H1 (cell line): ENCODE measurements around the gene NRL. TPM values are rescaled to one million over a fixed set of nuclear protein-coding genes. Genes with fewer than 3 reads are reported as not detected.

Experiments used
- CTCF ChIA-PET: fragments of 300-600 bp; sonication (Branson Sonifier 250); formaldehyde crosslinking; loops from one replicate; lab custom pipeline; 2021; ENCODE audit not compliant: partially characterized antibody; lab: Charles Lee
- POLR2A ChIA-PET: fragments of 300-600 bp; sonication (Branson Sonifier 250); formaldehyde crosslinking; loops from one replicate; lab custom pipeline; 2021; ENCODE audit warnings: inconsistent platforms; ENCODE audit not compliant: partially characterized antibody; lab: Charles Lee
- DNase-seq, 2 experiments: peaks; one replicate each; pipeline versions ENCODE4 v3.0.0 to v3.0.0-alpha.2; 2010 to 2022; ENCODE audit warnings: low spot score in 2 of 2, low read depth in 1 of 2, mixed read lengths in 1 of 2
- FAIRE-seq: peaks from 2 replicates; lab custom pipeline; 2011; peaks lifted over from hg19 to GRCh38; lab: Jason Lieb, UNC
- H2AFZ ChIP-seq: 2 replicates; pipeline ENCODE4 v1.8.1; 2012; ENCODE audit warnings: low read length, inconsistent platforms
- H2AK5ac ChIP-seq: 2 replicates; pipeline ENCODE4 v1.6.1; 2013; ENCODE audit warnings: low read depth, low read length
- H2BK120ac ChIP-seq: replicated peaks from 2 replicates; pipeline ENCODE3; 2013; ENCODE audit warnings: low read depth, low read length, inconsistent platforms
- H2BK12ac ChIP-seq: 2 replicates; pipeline ENCODE4 v1.6.1; 2013; ENCODE audit warnings: low read depth, low read length
- H2BK15ac ChIP-seq: 2 replicates; pipeline ENCODE4 v1.6.1; 2013; ENCODE audit warnings: low read length
- H2BK20ac ChIP-seq: 2 replicates; pipeline ENCODE4 v1.6.1; 2013; ENCODE audit warnings: low read length
- H2BK5ac ChIP-seq: 2 replicates; pipeline ENCODE4 v1.6.1; 2013; ENCODE audit warnings: low read depth, low read length
- H3K14ac ChIP-seq: 2 replicates; pipeline ENCODE4 v1.6.1; 2013; ENCODE audit warnings: inconsistent platforms; ENCODE audit not compliant: insufficient read length
- H3K18ac ChIP-seq: 2 replicates; pipeline ENCODE4 v1.6.1; 2013; ENCODE audit warnings: low read length; ENCODE audit errors: extremely low read depth
- H3K23ac ChIP-seq: 2 replicates; pipeline ENCODE4 v1.6.1; 2013; ENCODE audit warnings: inconsistent platforms; ENCODE audit not compliant: insufficient read length
- H3K23me2 ChIP-seq: 2 replicates; pipeline ENCODE4 v1.6.1; 2013; ENCODE audit warnings: low read depth, low read length
- H3K27ac ChIP-seq: 2 replicates; pipeline ENCODE4 v1.6.1; 2011; ENCODE audit warnings: low read depth, low read length, inconsistent platforms
- H3K27me3 ChIP-seq, 4 experiments: replicated peaks in 1 of 4; 1 replicate in 1 of 4; 2 replicates in 3 of 4; pipeline versions ENCODE4 v1.6.1 to v1.8.1; 2011 to 2013; ENCODE audit warnings: low read length in 3 of 4, mild to moderate bottlenecking in 3 of 4, inconsistent platforms in 2 of 4, mixed read lengths in 2 of 4, moderate library complexity in 1 of 4; ENCODE audit not compliant: control insufficient read depth in 3 of 4, insufficient read depth in 3 of 4; ENCODE audit errors: extremely low read depth in 1 of 4
- H3K36me3 ChIP-seq, 4 experiments: 2 replicates each; pipeline versions ENCODE4 v1.6.1 to v1.8.1; 2011 to 2013; ENCODE audit warnings: mild to moderate bottlenecking in 4 of 4, low read length in 3 of 4, moderate library complexity in 2 of 4, control low read depth in 1 of 4, inconsistent platforms in 1 of 4; ENCODE audit not compliant: insufficient read depth in 4 of 4, control insufficient read depth in 2 of 4
- H3K4ac ChIP-seq: replicated peaks from 2 replicates; pipeline ENCODE3; 2013; ENCODE audit warnings: low read length, low read depth, mixed read lengths, inconsistent platforms; ENCODE audit not compliant: insufficient read length
- H3K4me1 ChIP-seq, 4 experiments: replicated peaks in 1 of 4; 1 replicate in 1 of 4; 2 replicates in 3 of 4; pipeline versions ENCODE4 v1.6.1 to v1.8.1; 2011 to 2013; ENCODE audit warnings: low read length in 3 of 4, inconsistent platforms in 2 of 4, mixed read lengths in 1 of 4; ENCODE audit not compliant: insufficient read depth in 4 of 4, control insufficient read depth in 3 of 4
- H3K4me2 ChIP-seq, 2 experiments: 2 replicates each; pipeline versions ENCODE4 v1.6.1 to v1.8.1; 2011 to 2013; ENCODE audit warnings: low read depth in 2 of 2, low read length in 2 of 2, control low read depth in 1 of 2, inconsistent platforms in 1 of 2, mild to moderate bottlenecking in 1 of 2; ENCODE audit not compliant: insufficient read depth in 1 of 2
- H3K4me3 ChIP-seq, 4 experiments: fragments of 200-600, 300-600 bp in 1 of 4; sonication (generic), shearing (Covaris generic), sonication (Bioruptor Twin) in 1 of 4; 2 replicates each; pipeline versions ENCODE4 v1.5.1 to v1.8.1; 2011 to 2016; ENCODE audit warnings: low read length in 4 of 4, low read depth in 3 of 4, control low read depth in 2 of 4, inconsistent platforms in 2 of 4, mild to moderate bottlenecking in 2 of 4, mixed read lengths in 1 of 4, moderate library complexity in 1 of 4; ENCODE audit not compliant: insufficient read depth in 2 of 4; ENCODE audit errors: extremely low read depth in 1 of 4
- H3K56ac ChIP-seq: replicated peaks from 2 replicates; pipeline ENCODE3; 2013; ENCODE audit warnings: low read depth, mild to moderate bottlenecking, mixed read lengths, low read length, inconsistent platforms; ENCODE audit not compliant: insufficient read length
- H3K79me1 ChIP-seq: 2 replicates; pipeline ENCODE4 v1.6.1; 2013; ENCODE audit warnings: low read depth, low read length, control low read depth
- H3K79me2 ChIP-seq, 2 experiments: 2 replicates each; pipeline versions ENCODE4 v1.6.1 to v1.8.1; 2012 to 2013; ENCODE audit warnings: low read length in 2 of 2, mild to moderate bottlenecking in 2 of 2, inconsistent platforms in 1 of 2; ENCODE audit not compliant: insufficient read depth in 2 of 2, control insufficient read depth in 1 of 2
- H3K9ac ChIP-seq, 4 experiments: replicated peaks in 1 of 4; 1 replicate in 1 of 4; 2 replicates in 3 of 4; pipeline versions ENCODE4 v1.6.1 to v1.8.1; 2011 to 2013; ENCODE audit warnings: low read depth in 3 of 4, low read length in 3 of 4, control low read depth in 2 of 4, mild to moderate bottlenecking in 2 of 4, moderate library complexity in 2 of 4, inconsistent platforms in 1 of 4; ENCODE audit errors: extremely low read depth in 1 of 4
- H3K9me3 ChIP-seq, 2 experiments: 2 replicates each; pipeline versions ENCODE4 v1.6.1 to v1.8.1; 2012 to 2013; ENCODE audit warnings: mild to moderate bottlenecking in 2 of 2, moderate library complexity in 2 of 2, control low read depth in 1 of 2, inconsistent platforms in 1 of 2, low read depth in 1 of 2, low read length in 1 of 2, mixed read lengths in 1 of 2; ENCODE audit not compliant: insufficient read depth in 2 of 2
- H4K20me1 ChIP-seq, 2 experiments: replicated peaks in 1 of 2; 2 replicates each; pipeline versions ENCODE3 to v1.8.1; 2011 to 2013; ENCODE audit warnings: inconsistent platforms in 2 of 2, low read length in 2 of 2, mild to moderate bottlenecking in 1 of 2; ENCODE audit not compliant: insufficient read depth in 2 of 2, control insufficient read depth in 1 of 2
- H4K5ac ChIP-seq: 2 replicates; pipeline ENCODE4 v1.6.1; 2013; ENCODE audit warnings: low read length, low read depth, mixed read lengths, inconsistent platforms; ENCODE audit not compliant: insufficient read length
- H4K8ac ChIP-seq: 2 replicates; pipeline ENCODE4 v1.8.0; 2013; ENCODE audit warnings: mild to moderate bottlenecking, moderate library complexity, low read length, inconsistent platforms; ENCODE audit not compliant: insufficient read depth; ENCODE audit errors: extremely low read depth
- H4K91ac ChIP-seq: replicated peaks from 2 replicates; pipeline ENCODE3; 2013; ENCODE audit warnings: low read length, mixed read lengths, inconsistent platforms; ENCODE audit not compliant: insufficient read length
- CBX8 ChIP-seq: fragments of 300-800, 300-1000 bp; sonication (generic); IDR thresholded peaks from 2 replicates; pipeline ENCODE4 v1.7.1; 2016; ENCODE audit warnings: low read depth, low read length, borderline replicate concordance
- FOSL1 ChIP-seq: IDR thresholded peaks from 2 replicates; pipeline ENCODE4 v1.6.1; 2011; ENCODE audit warnings: mild to moderate bottlenecking, low read depth, low read length, moderate library complexity; ENCODE audit not compliant: insufficient read depth
- JUND ChIP-seq: IDR thresholded peaks from 2 replicates; pipeline ENCODE4 v1.6.1; 2011; ENCODE audit warnings: mild to moderate bottlenecking, improper control_type of control experiment, low read length
- RBBP5 ChIP-seq: IDR thresholded peaks from 2 replicates; pipeline ENCODE4 v1.7.1; 2012; ENCODE audit warnings: low read depth, mild to moderate bottlenecking, inconsistent platforms, low read length, moderate library complexity, borderline replicate concordance
- TAF1 ChIP-seq: IDR thresholded peaks from 2 replicates; pipeline ENCODE4 v1.6.1; 2011; ENCODE audit warnings: mild to moderate bottlenecking, low read depth, low read length
- TEAD4 ChIP-seq: IDR thresholded peaks from 2 replicates; pipeline ENCODE4 v1.6.1; 2012; ENCODE audit warnings: low read depth, low read length, inconsistent platforms, mixed read lengths
- WGBS, 2 experiments: shearing (Covaris generic) in 1 of 2; methylation state at CpG; one replicate each; pipeline versions ENCODE4 v1.1.6 to v1.1.7; 2013 to 2015; ENCODE audit warnings: low lambda C conversion rate in 2 of 2, mixed read lengths in 2 of 2, inconsistent platforms in 1 of 2, low coverage in 1 of 2, missing lambda C conversion rate in 1 of 2; ENCODE audit not compliant: insufficient replicate concordance in 2 of 2, insufficient coverage in 1 of 2, insufficient read length in 1 of 2; ENCODE audit errors: extremely low coverage in 1 of 2, missing lambda C conversion rate in 1 of 2; 5-methylcytosine and 5-hydroxymethylcytosine counted together
- polyA plus RNA-seq, 7 experiments: library from polyadenylated mRNA; depleted of rRNA in 3 of 7; stranded (reverse) in 5 of 7; unstranded in 2 of 7; fragments of >200 nt in 5 of 7; fragments of 200-250 nt in 2 of 7; gene quantifications; 1 replicate in 5 of 7; 2 replicates in 1 of 7; 4 replicates in 1 of 7; pipeline versions ENCODE4 v1.2.1 to v1.2.3, GENCODE V29; 2011 to 2013; ENCODE audit warnings: missing spikeins in 2 of 7, mixed read lengths in 2 of 7
- total RNA-seq: library from RNA; stranded (reverse); fragmentation: NEBNext Ultra II Directional; extraction: Animal tissue kit (Norgen Biotek cat#: 25700); gene quantifications from 2 replicates; pipeline ENCODE4 v1.2.1, GENCODE V29; 2021

NRL gene
- total and polyA plus RNA-seq, 2 of the 8 experiments (the other 6 are each of a cell fraction or from before 2014, with no cell fraction given) = 1.1 to 2.2 TPM

DNA sequence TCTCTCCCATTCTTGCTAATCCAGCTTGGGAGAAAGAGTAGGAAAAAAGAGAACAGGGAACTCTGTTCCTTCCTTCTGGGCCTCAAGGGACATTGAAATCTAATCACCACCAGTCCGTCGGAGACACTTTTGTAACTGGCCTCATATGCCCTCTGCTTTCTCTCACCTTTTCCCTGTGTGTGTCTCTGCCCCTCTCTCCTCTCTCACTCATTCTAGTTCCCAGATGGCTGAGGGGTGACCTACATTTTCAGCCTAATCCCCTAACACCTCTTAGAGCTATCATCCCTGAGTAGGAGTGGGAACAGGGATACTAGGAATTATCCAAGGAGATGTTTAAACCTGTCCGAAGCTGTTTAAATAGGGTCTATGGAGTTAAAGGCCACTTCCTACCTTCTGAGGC, 29.5 kb downstream of the NRL start:
- no peak overlapping the region for H2BK12ac ChIP-seq
- H3K9me3 ChIP-seq = no peaks in the 10 kb centered on the region
- H4K20me1 ChIP-seq = no peaks in the 10 kb centered on the region
- H3K27ac ChIP-seq = no peak overlapping the region
- H3K18ac ChIP-seq = no peak overlapping the region
- no peaks in the 10 kb centered on the region for H3K36me3 ChIP-seq
- no peak overlapping the region for H2AFZ ChIP-seq
- no peak overlapping the region for H3K4me3 ChIP-seq
- ChIA-PET POLR2A (interaction anchor here (0.7 to 27.2 kb wide), 4 partner anchors 10 to 223 kb away, joined by 3 to 626 read pairs (median 3); partner anchors contain the start of gene PCK2), CTCF (interaction anchor here (0.8 to 2.0 kb wide), 11 partner anchors 8 to 76 kb away, joined by 3 to 23 read pairs (median 4); partner anchors contain the start of genes IRF9 and PCK2)
- H3K4ac ChIP-seq = no peak overlapping the region
- H3K27me3 ChIP-seq = peaks cover 0 to 10% (median 7%) of the 10 kb centered on the region in 4 experiments; a peak in 5 of 7 replicates
- WGBS, 2 experiments = 89% methylated on average over 3 of the region's 3 CpGs; no CpG with 5 or more reads in 1 of the 2 experiments
- H4K5ac ChIP-seq = no peak overlapping the region
- no peak overlapping the region for H2AK5ac ChIP-seq
- H4K8ac ChIP-seq = no peak overlapping the region
- no peak overlapping the region for H3K23ac ChIP-seq
- FAIRE-seq = no peak
- H2BK15ac ChIP-seq = no peak overlapping the region
- no peak overlapping the region for H3K4me2 ChIP-seq
- peaks cover 11% of the 10 kb centered on the region; the same call in 1 of the 2 replicates for H3K23me2 ChIP-seq
- H2BK5ac ChIP-seq = no peak overlapping the region
- no peak overlapping the region for H3K9ac ChIP-seq
- no peaks in the 10 kb centered on the region for H3K79me1 ChIP-seq
- peaks cover 0 to 12% (median 9%) of the 10 kb centered on the region in 4 experiments; a peak in 6 of 7 replicates for H3K4me1 ChIP-seq
- no peak overlapping the region for H2BK120ac ChIP-seq
- no peaks in the 10 kb centered on the region for H3K79me2 ChIP-seq
- no peak overlapping the region for H4K91ac ChIP-seq
- H3K56ac ChIP-seq = no peak overlapping the region
- no peak overlapping the region for H2BK20ac ChIP-seq
- H3K14ac ChIP-seq = no peak overlapping the region
- no peak for DNase-seq
- TF ChIP-seq CBX8 (no peak), TAF1 (no peak), FOSL1 (no peak), RBBP5 (no peak), JUND (no peak), TEAD4 (no peak)
